Measurements from ENCODE around the gene TSC22D1. TPM values are rescaled to one million over a fixed set of nuclear protein-coding genes. Genes with fewer than 3 reads are reported as not detected.

Gene TSC22D1
- total and polyA plus RNA-seq, 2 of the 4 experiments (the other 2 are of a cell fraction) = 30.8 to 42.2 TPM

DNA sequence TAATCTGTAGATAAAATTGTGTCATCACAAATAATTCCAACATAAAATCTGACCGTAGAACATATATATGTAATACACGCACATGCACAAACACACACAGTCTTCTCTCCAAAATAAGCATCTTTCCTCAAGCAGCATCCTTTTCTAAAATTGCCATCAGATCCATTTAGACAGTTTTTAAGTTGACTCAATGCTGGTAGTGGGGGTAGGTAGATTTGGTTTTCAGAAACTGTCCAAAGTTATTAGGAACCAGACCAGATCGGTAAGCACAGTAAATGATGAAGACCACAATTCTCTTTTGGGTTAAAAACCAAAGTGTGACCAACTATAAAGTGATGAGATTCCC, 137.9 kb downstream of the TSC22D1 start:
- Histone ChIP-seq H3K23ac (ENCODE audit: low read depth, low read length) (no peak overlapping the region), H2BK120ac (ENCODE audit: low read depth, low read length) (no peak overlapping the region), H3K14ac (replicated peaks; ENCODE audit: low read depth, low read length) (no peak overlapping the region), H3K4ac (ENCODE audit: low read depth, low read length) (no peak overlapping the region), H4K91ac (ENCODE audit: insufficient read depth, low read depth, low read length) (no peak overlapping the region), H2BK15ac (ENCODE audit: low read depth, low read length) (no peak overlapping the region), H2BK20ac (ENCODE audit: low read depth, low read length) (no peak overlapping the region), H3K27ac (ENCODE audit: insufficient read depth, low read length) (no peak overlapping the region), H3K18ac (ENCODE audit: low read depth, low read length) (no peak overlapping the region), H3K9me1 (ENCODE audit: insufficient read depth, low read length) (peaks cover 3% of the 10 kb centered on the region; the same call in 1 of the 2 replicates), H3K4me3 (ENCODE audit: insufficient read depth, low read depth, low read length) (no peak overlapping the region), H2AK5ac (ENCODE audit: low read depth, low read length) (no peak overlapping the region), H3K9me3 (ENCODE audit: control insufficient read depth, insufficient read depth, low read length) (no peaks in the 10 kb centered on the region), H3K36me3 (ENCODE audit: control insufficient read depth, insufficient read depth, low read length) (peaks cover 8% of the 10 kb centered on the region), H3K4me2 (ENCODE audit: low read depth, low read length) (no peak overlapping the region), H4K5ac (ENCODE audit: low read depth, low read length) (no peak overlapping the region), H2AK9ac (replicated peaks; ENCODE audit: low read depth, low read length, poor library complexity) (no peak overlapping the region), H3K4me1 (ENCODE audit: control insufficient read depth, insufficient read depth, low read length) (peaks cover 9% of the 10 kb centered on the region), H4K8ac (ENCODE audit: low read depth in 2 of 2, low read length in 2 of 2) (no peak overlapping the region), H3K79me1 (ENCODE audit: low read depth in 1 of 2, low read length in 2 of 2) (peaks cover 12 to 43% of the 10 kb centered on the region in 2 experiments), H3K56ac (ENCODE audit: extremely low read depth, insufficient read depth, low read length) (no peak overlapping the region), H4K20me1 (ENCODE audit: insufficient read depth, low read length) (peaks cover 18% of the 10 kb centered on the region), H2BK5ac (ENCODE audit: low read depth, low read length, poor library complexity, severe bottlenecking) (no peak overlapping the region), H3K9ac (ENCODE audit: low read depth, low read length) (no peak overlapping the region), H3K27me3 (ENCODE audit: control insufficient read depth, insufficient read depth, low read length) (no peaks in the 10 kb centered on the region), H2AFZ (replicated peaks; ENCODE audit: low read length, poor library complexity) (no peak overlapping the region)
- no peak for ATAC-seq (ENCODE audit: low read depth)
- POLR2A ChIA-PET (ENCODE audit: unreplicated experiment) = no interaction called here
- intact Hi-C loops (cut with micrococcal nuclease) (loop anchor here (1.0 to 5.0 kb wide), 3 partner anchors 131 to 530 kb away; no protein-coding TSS in a partner anchor), dilution Hi-C loops (cut with HindIII; ENCODE audit: low sequenced_read_pairs, unreplicated experiment) (no loop called here), in situ Hi-C loops (cut with MboI; ENCODE audit: low sequenced_read_pairs) (loop anchor here (5.0 to 10.0 kb wide), 3 partner anchors 203 to 531 kb away; no protein-coding TSS in a partner anchor)
- no TSS peak for BruUV-seq (replicated peaks)
- CTCF ChIA-PET = interaction anchor here (1.2 kb wide), 1 partner anchor 247 kb away, joined by 4 read pairs; no protein-coding TSS in a partner anchor
- DNase-seq = no peak
- no CpG with 5 or more reads among the region's 3 CpGs for WGBS, 2 experiments (ENCODE audit: extremely low coverage in 2 of 2, insufficient read length in 1 of 2)
- TF ChIP-seq RCOR1 (IDR thresholded peaks at IDR 0.05; ENCODE audit: insufficient replicate concordance, low read length) (no peak), MAFK (IDR thresholded peaks at IDR 0.05; ENCODE audit: low read depth, low read length) (no peak), MAZ (IDR thresholded peaks at IDR 0.05; ENCODE audit: borderline replicate concordance, low read depth, low read length) (no peak)

Data from IMR-90 (cell line).